GM06990 (cell line): ENCODE results near the gene GAS7.

ENCODE experiments used
- DNase-seq: peaks from one replicate; pipeline ENCODE4 v3.0.0-alpha.2; 2011; ENCODE audit not compliant: insufficient read length; ENCODE audit errors: extremely low read depth
- H3K27me3 ChIP-seq: replicated peaks from 2 replicates; pipeline ENCODE4 v1.6.0; 2011; ENCODE audit warnings: low read length; ENCODE audit not compliant: control insufficient read depth, insufficient read depth
- H3K36me3 ChIP-seq: 2 replicates; pipeline ENCODE4 v1.5.1; 2011; ENCODE audit warnings: low read length; ENCODE audit not compliant: control insufficient read depth, insufficient read depth
- H3K4me3 ChIP-seq: replicated peaks from 2 replicates; pipeline ENCODE4 v1.5.1; 2011; ENCODE audit warnings: low read depth, mild to moderate bottlenecking, control low read depth, low read length
- TF ChIP-seq, protein P1 (sequence below): IDR thresholded peaks from 2 replicates; pipeline ENCODE4 v1.5.1; 2011; ENCODE audit warnings: low read length, control low read depth, mild to moderate bottlenecking, inconsistent platforms; ENCODE audit not compliant: insufficient read depth, poor library complexity, severe bottlenecking

The GAS7 gene

GRCh38 chr17:10025976-10026901, 172.2 kb downstream of the GAS7 start:
- Histone ChIP-seq H3K36me3 (peaks cover 3% of the 10 kb centered on the region; the same call in 1 of the 2 replicates), H3K27me3 (no peaks in the 10 kb centered on the region), H3K4me3 (peak overlapping the region; percentile 25; the same call in 1 of the 2 replicates)
- TF ChIP-seq, protein P1, sequence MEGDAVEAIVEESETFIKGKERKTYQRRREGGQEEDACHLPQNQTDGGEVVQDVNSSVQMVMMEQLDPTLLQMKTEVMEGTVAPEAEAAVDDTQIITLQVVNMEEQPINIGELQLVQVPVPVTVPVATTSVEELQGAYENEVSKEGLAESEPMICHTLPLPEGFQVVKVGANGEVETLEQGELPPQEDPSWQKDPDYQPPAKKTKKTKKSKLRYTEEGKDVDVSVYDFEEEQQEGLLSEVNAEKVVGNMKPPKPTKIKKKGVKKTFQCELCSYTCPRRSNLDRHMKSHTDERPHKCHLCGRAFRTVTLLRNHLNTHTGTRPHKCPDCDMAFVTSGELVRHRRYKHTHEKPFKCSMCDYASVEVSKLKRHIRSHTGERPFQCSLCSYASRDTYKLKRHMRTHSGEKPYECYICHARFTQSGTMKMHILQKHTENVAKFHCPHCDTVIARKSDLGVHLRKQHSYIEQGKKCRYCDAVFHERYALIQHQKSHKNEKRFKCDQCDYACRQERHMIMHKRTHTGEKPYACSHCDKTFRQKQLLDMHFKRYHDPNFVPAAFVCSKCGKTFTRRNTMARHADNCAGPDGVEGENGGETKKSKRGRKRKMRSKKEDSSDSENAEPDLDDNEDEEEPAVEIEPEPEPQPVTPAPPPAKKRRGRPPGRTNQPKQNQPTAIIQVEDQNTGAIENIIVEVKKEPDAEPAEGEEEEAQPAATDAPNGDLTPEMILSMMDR: no peak
- DNase-seq: no peak

- DNase-seq: no peak
- Histone ChIP-seq H3K36me3 (peaks cover 3% of the 10 kb centered on the region; the same call in 1 of the 2 replicates), H3K27me3 (no peaks in the 10 kb centered on the region), H3K4me3 (no peak overlapping the region)
- TF ChIP-seq, protein P1: no peak
Measured at GRCh38 chr17:10025224-10025623, 173.2 kb downstream of the GAS7 start.

DNA sequence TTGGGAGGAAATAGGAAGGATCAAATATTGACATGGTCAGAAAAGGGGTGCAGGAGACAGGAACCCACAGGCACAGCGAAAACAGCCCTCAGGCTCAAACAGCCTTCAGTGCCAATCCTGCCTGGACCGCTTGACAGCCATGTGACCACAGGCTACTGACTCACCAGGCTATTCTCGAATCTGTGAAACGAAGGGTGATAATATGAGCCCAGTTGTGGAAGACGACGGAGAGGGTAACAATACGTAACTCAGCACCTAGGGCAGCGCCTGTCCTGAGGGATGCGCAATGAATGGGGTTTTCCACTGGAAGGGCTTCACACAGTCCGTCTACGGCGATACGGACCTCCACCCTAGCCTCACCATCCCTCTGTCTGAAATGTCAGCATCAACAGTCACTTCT, 176.0 kb downstream of the GAS7 start:
- no peaks in the 10 kb centered on the region for H3K27me3 ChIP-seq
- DNase-seq: no peak
- H3K36me3 ChIP-seq: peaks cover 2% of the 10 kb centered on the region; the same call in 1 of the 2 replicates
- no peak overlapping the region for H3K4me3 ChIP-seq
- TF ChIP-seq, protein P1: no peak

GRCh38 chr17:10021272-10021984, 177.0 kb downstream of the GAS7 start:
- TF ChIP-seq, protein P1: no peak
- Histone ChIP-seq H3K27me3 (no peaks in the 10 kb centered on the region), H3K4me3 (no peak overlapping the region), H3K36me3 (no peaks in the 10 kb centered on the region)
- no peak for DNase-seq

DNA sequence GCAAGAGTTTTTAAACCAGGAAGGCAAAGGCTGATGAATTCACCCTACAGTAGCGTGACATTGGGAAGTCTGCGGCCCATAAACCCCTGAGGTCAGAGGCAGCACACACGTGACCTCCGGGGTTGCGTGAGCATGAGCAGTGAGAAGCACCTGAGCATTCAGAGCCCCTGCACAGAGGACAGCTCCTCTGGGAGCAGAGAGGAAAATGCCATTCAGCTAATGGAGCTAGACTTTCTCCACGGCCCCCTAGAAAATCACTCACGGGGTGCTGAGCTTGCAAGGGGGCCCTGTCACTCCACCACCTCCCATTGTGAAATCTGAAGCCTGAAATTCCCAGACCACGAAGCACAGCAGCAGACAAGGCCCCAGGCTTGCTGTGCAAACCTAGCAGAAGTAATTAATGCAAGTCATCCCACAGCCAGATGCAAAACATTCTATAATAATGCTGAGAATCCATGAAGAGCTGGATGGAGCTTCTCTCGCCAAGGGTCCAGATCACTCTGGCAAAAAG, 178.4 kb downstream of the GAS7 start:
- no peaks in the 10 kb centered on the region for H3K27me3 ChIP-seq
- TF ChIP-seq, protein P1: no peak
- H3K36me3 ChIP-seq: 0 out of 2 replicates have a peak, but pooled peaks cover 1% of the 10 kb centered on the region
- H3K4me3 ChIP-seq: no peak overlapping the region
- DNase-seq: no peak
